Peyer's patch (tissue), 4 donors: ENCODE measurements around the gene JUN. TPM values are rescaled to one million over a fixed set of nuclear protein-coding genes. Genes with fewer than 3 reads are reported as not detected.
A peak's percentile ranks its signal among the peaks of the same experiment; 100 is the strongest.

Experiments
- DNase-seq, 3 donors: peaks; one replicate each; pipeline ENCODE4 v3.0.0-alpha.2; 2017 to 2019
- H3K27ac ChIP-seq, 4 donors: fragments of 200-600 bp; sonication (generic); one replicate each; pipeline ENCODE4 v1.5.1; 2016 to 2019
- H3K27me3 ChIP-seq, 2 donors: fragments of 200-600 bp; sonication (generic); one replicate each; pipeline ENCODE4 v1.5.1; 2019
- H3K36me3 ChIP-seq, 3 donors: fragments of 200-600 bp; sonication (generic); one replicate each; pipeline ENCODE4 v1.5.1; 2016 to 2019
- H3K4me1 ChIP-seq, 4 donors: fragments of 200-600 bp; sonication (generic); one replicate each; pipeline ENCODE4 v1.5.1; 2016 to 2019
- H3K4me3 ChIP-seq, 4 donors: fragments of 200-600 bp; sonication (generic); 1 replicate in 3 of 4; 2 replicates in 1 of 4; pipeline ENCODE4 v1.5.1; 2016 to 2019; ENCODE audit warnings: mild to moderate bottlenecking in 1 of 4
- H3K9me3 ChIP-seq, 4 donors: fragments of 200-600 bp; sonication (generic); one replicate each; pipeline ENCODE4 v1.5.1; 2016 to 2019; ENCODE audit warnings: mild to moderate bottlenecking in 1 of 4
- CTCF ChIP-seq, 6 experiments: fragments of 450-650 bp in 4 of 6; fragments of 200-600 bp in 2 of 6; sonication (generic) in 1 of 6; IDR thresholded peaks; one replicate each; pipeline ENCODE4 v1.5.1; 2017 to 2019; ENCODE audit warnings: antibody characterized with exemption in 6 of 6, mild to moderate bottlenecking in 3 of 6, moderate library complexity in 1 of 6
- POLR2A ChIP-seq, 2 donors: fragments of 450-650 bp; IDR thresholded peaks; one replicate each; pipeline ENCODE4 v1.5.1; 2017; ENCODE audit warnings: antibody characterized with exemption in 2 of 2, mild to moderate bottlenecking in 2 of 2, moderate library complexity in 2 of 2
- total RNA-seq, 4 donors: library from RNA; depleted of rRNA; stranded (reverse); fragments of >200 nt; gene quantifications; one replicate each; pipeline ENCODE4 v1.1.0, GENCODE V29; 2016

JUN gene
- total RNA-seq, 4 donors from 2014 or later = 158 to 277 (median 208) TPM

- no peaks in the 10 kb centered on the region for H3K36me3 ChIP-seq
Observed at GRCh38 chr1:58809325-58810010, 25.6 kb upstream of the JUN start.

GRCh38 chr1:58808077-58808476 lies 24.2 kb upstream of the JUN start:
- no peaks in the 10 kb centered on the region for H3K27me3 ChIP-seq
- peaks cover 3 to 8% (median 7%) of the 10 kb centered on the region in 4 donors for H3K4me1 ChIP-seq
- no peak for DNase-seq
- H3K27ac ChIP-seq = no peak overlapping the region
- no peak overlapping the region for H3K4me3 ChIP-seq
- TF ChIP-seq POLR2A (IDR thresholded peaks at IDR 0.05) (no peak), CTCF (IDR thresholded peaks at IDR 0.05) (no peak)
- no peaks in the 10 kb centered on the region for H3K9me3 ChIP-seq
- H3K36me3 ChIP-seq = no peaks in the 10 kb centered on the region

More at GRCh38 chr1:58809325-58810010, 25.6 kb upstream of the JUN start:
- TF ChIP-seq POLR2A (IDR thresholded peaks at IDR 0.05) = no peak
- no peak for TF ChIP-seq CTCF (IDR thresholded peaks at IDR 0.05)
- Histone ChIP-seq H3K9me3 (no peaks in the 10 kb centered on the region), H3K27me3 (no peaks in the 10 kb centered on the region), H3K4me3 (no peak overlapping the region), H3K27ac (peak overlapping the region in 1 of 4 donors; percentile 37), H3K4me1 (peaks cover 2 to 8% (median 7%) of the 10 kb centered on the region in 4 donors)
- DNase-seq = no peak

- H3K4me3 ChIP-seq = no peak overlapping the region
- TF ChIP-seq CTCF (IDR thresholded peaks at IDR 0.05) = no peak
- TF ChIP-seq POLR2A (IDR thresholded peaks at IDR 0.05) = peak in 1 of 2 donors; percentile 16
- no peak for DNase-seq
- H3K9me3 ChIP-seq = no peaks in the 10 kb centered on the region
- H3K27ac ChIP-seq = peak overlapping the region; percentile 24 to 78 (median 58)
- no peaks in the 10 kb centered on the region for H3K36me3 ChIP-seq
- no peaks in the 10 kb centered on the region for H3K27me3 ChIP-seq
- peaks cover 6 to 10% (median 7%) of the 10 kb centered on the region in 4 donors for H3K4me1 ChIP-seq
Observed at GRCh38 chr1:58805716-58806571, 22.1 kb upstream of the JUN start.

GRCh38 chr1:58804853-58805565 lies 21.2 kb upstream of the JUN start:
- H3K27ac ChIP-seq = peak overlapping the region; percentile 24 to 78 (median 58)
- DNase-seq = peak in 1 of 3 donors; percentile 68

More at GRCh38 chr1:58804853-58805565, 21.2 kb upstream of the JUN start:
- no peak overlapping the region for H3K4me3 ChIP-seq
- peaks cover 6 to 10% (median 7%) of the 10 kb centered on the region in 4 donors for H3K4me1 ChIP-seq
- no peaks in the 10 kb centered on the region for H3K36me3 ChIP-seq
- no peaks in the 10 kb centered on the region for H3K9me3 ChIP-seq
- TF ChIP-seq CTCF (IDR thresholded peaks at IDR 0.05) (peak in 1 of 6 experiments; percentile 9), POLR2A (IDR thresholded peaks at IDR 0.05) (peak in 1 of 2 donors; percentile 22)
- no peaks in the 10 kb centered on the region for H3K27me3 ChIP-seq
